CD4-positive, alpha-beta T cell treated with Interleukin-10 for 1 hour (primary cell): ENCODE data around the gene LHX4.
"Not testable (repeated sequence)": the region's sequence is repeated elsewhere in the genome, so short reads cannot be mapped to it uniquely, and the experiment has no call there.

Experiments used
- DNase-seq: peaks from one replicate; pipeline ENCODE4 v3.0.0-alpha.2; 2020

Gene LHX4

DNA sequence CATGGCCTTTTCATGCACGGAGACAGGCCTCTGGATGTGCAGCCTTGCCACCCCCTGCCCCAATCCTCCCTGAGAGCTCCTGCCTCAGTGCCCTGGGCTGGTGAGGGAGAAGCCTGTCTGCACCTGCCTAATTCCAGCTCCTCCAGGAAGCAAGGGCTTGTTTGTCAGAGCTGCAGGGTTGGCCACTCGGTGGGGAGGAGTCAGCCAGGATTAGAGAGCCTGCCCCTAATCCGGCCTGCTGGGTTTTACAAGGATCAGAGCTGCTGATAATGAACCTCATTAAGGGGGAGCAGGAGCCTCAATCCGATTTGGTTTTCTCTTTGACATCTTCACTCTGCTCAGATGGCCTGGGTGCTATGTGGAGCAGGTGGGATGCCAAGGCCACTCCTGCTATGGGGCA is 31.9 kb upstream of the LHX4 start:
- DNase-seq = no peak

DNA sequence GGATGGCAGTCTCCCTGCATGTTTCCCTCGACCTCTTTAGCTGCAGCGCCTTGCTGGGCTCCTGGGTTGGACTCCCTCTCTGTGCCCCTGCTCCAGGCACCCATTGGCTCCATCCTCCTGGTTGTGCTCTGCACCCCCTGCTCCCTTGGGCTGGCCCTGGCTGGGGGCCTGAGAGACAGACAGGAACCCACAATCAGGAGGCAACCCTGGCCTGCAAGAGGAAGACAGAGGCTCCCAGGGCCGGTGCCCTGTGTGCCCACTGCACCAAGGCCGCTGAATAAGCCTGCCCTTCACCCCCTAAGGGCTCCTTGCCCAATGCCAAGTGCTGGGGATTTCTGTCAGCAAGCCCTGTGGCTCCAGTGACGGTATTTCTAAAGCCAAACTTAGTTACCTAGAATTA is 31.5 kb upstream of the LHX4 start:
- DNase-seq = no peak

DNA sequence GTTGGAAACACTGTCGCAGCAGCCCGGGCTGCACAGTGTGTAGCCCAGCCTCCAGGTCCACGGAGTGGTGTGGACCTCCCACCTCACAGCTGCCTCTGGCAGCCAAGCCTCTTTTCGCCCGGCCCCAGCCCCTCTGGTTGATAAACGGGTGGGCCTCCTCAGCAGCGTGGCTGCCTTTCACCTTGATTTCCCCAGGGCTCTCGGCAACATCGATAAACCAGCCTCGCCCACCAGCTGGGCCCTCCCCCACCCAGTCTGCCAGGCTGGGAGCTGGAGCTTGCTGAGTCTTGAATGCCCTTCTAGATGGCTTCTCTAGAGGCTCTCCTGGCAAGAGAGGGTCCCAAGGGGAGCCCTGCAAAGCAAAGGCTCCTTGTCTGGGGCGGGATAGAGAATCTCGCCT is 31.0 kb upstream of the LHX4 start:
- no peak for DNase-seq

DNA sequence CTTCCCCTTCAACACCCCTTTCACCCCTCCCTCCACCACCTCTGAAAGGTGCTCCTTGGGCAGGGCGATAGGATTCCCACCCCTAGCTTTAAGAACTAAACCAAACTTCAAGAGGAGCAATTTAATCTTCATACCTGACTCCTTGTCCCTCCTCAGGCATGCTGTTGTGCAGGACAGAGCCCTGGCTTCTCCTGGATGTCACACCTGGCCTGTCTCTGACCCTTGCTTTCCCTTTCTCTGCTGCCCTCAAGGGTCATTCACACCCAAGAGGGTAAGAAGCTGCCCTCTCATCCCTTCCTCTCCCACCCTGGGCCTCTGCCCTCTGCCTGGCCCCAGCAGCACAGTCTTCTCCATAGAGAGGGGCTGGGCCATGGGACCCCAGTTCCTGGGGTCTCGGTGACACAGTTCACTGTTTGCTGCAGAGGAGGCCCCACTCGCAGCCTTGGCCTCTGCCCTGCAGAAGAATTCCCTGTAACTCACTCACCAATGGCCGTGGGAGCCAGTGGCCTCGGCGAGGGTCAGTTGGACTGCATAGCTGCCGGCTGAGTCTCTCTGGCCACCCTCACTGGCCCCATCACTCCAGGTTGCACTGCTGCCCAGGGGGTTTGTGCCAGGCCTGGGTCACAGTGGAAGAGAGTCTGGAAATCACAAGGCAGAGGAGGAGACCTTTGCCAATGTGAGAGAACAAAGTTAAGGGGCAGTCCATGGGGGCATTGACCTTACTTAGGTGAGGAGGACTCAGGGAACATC is 28.4 kb upstream of the LHX4 start:
- no peak for DNase-seq

DNA sequence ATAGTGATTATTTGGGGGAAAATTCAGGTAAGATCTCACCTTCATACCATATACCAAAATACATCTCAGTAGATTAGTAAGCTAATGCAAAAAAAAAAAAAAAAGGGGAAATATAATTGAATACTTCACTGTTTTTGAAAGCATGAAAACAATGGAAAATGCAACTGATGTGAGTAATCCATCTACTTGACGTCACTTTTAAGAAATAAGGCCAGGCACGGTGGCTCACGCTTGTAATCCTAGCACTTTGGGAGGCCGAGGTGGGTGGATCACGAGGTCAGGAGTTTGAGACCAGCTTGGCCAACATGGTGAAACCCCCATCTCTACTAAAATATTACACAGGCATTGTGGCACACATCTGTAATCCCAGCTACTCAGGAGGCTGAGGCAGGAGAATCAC is 27.5 kb upstream of the LHX4 start:
- DNase-seq = not testable (repeated sequence)

DNA sequence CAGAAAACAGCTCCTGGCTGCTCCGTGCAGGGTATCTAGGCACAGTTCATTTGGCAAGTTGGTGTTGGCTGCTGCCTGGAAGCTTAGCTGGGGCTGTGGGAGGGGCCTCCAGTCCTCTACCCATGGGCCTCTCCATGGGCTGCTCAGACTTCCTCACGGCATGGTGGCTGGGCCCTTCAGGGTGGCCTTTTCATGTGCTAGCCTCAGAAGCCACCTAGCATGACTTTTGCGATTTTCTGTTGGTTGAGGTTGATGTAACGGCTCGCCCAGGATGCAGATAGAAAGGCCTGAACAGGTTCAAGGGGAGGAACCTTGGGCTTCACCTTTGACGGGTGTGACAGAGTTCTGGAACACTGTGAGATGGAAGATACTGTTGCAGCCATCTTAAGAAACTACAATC is 25.8 kb upstream of the LHX4 start:
- DNase-seq = no peak

DNA sequence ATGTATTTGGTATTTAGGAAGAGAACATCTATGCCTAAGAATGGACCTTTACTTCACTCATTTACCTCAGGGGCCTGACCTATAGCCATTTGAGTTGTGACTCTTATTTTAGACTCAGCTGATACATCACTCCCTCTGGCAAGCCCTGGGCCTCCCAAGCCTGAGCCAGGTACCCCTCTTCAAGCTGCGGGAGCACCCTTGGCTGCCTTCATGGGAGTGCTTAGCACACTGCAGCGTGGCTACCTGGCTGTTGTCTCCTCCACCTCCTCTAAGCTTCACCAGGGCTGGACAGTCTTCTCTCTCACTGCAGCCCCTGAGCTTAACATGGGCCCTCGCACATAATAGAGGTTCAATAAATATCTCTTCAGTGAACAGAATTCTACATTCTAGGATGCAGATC is 23.5 kb upstream of the LHX4 start:
- no peak for DNase-seq

DNA sequence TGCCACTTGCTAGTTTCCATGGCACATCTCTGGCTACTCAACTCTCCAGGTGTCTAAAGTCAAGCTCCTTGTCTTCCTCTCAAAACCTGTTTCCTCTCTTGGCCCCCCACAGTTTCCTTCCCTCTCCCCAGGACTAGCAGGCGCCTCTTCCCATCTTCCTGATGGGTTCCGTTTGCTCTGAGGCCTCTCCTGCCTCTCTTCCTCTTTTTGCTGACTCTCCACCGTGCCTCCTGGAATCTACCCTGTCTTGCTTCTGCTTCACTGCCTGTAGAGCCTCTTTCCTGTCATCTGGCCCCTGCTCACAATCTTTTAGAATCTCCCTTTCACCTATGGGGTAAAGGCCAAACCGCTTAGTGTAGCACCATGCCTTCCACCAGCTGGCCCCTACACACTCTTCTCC is 21.8 kb upstream of the LHX4 start:
- no peak for DNase-seq

DNA sequence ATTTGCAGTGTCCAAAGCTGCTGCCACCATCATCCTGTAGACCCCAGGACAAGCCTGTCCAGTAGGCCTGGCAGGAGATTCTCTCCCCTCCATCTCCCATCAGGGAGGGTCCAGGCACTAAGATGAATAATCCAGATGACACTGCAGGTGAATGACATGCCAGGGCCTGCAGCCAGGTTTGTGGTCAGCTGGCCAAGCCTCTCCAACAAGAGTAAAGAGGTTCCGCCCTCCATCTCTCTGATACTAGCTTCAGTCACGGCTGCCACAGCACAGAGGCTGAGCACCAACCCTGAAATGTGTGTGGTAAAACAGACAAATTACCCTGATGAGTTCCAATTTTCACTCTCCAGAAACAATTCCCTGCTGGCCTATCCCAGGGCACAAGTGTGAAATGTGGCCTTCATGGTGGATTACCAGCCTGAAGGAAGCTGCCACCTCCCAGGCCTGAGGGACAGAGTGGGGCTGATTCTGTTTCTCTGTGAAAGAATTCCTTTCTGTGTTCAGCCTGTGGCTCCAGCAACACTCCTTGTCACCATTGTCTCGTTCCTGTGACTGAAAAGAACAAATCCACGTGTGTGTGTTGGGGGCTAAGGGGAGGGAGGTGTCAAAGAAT is 19.9 kb upstream of the LHX4 start:
- DNase-seq = no peak

DNA sequence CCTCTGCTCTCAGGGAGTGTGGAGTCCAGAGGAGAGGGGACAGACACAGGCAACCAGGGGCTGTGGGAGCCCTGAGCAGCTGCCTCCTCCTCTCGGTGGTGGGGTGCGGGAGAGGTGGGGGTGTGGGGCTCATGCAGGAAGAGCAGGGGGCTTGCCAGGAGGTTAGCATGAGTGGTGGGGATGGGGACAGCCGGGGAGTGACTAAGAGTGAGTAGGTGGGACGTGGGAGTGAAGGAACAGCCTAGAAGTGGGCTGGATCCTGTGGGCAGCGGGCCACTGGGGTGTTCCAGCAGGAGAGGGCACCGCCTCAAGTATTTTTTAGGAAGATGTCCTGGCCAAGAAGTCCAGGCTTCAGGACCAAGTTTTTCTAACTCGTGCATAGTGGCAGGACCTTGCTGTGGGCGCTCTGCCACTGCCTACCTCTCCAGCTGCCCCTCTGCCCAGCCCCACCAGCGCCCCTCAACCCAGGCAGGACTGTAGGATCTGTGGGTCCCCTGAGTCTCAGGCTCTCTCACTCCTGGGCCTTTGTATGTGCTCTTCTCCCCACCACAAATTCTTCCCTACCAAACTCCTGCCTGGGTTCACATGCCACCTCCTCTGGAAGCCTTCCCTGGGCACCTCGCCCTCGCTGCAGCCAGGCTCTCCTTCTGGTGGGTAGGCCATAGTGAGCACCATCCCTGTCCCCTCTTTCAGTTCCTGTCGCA is 18.8 kb upstream of the LHX4 start:
- no peak for DNase-seq

DNA sequence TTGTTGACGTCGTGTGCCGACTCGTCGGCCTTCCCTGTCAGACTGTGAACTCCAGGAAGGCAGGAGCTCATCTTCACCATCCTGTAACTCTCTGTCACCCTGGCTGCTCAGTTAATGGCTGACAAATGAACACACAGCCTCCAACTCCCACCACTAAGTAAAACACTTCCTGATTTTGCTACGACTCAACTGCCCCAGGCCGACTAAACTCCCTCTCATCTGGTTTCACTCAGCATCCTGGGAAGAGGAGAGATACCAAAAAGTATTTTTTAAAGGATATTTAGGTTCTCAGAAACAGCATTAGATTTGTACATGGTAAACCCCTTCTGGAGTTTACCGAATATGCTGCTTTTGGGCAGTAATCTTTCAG is 18.2 kb upstream of the LHX4 start:
- DNase-seq = no peak

DNA sequence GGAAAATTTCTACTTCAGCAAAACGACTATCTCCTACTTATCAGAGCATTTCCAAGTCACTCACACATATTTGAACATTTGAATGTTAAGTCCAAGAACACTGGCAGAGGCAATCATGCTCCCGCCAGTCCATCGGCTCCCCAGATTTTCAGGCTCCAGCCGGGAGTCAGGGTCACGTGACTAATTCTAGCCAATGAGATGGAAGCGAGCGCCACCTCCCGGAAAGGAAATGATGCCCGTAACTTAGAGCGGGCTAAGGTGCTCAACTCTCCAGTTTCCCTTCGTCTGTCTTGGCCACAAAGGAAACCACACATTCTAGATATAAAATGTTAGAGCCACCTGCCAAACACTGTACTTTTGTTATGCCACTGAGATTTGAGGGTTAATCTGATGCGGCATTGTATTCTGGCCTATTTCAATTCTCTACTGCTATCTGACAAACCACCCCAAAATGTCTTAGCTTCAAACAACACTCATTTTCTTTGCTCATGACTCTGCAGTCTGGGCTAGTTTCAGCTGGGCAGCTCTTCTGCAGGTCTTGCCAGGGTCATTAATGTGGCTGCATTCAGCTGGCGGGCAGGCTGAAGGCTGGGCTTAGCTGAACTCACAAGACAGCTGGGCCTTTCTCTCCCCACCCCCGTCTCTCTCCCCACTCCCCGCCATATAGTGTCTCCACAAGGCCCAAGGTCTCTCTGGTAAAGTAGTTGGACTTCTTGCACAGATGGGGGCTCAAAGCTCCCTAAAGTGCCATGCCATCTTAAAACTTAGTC is 16.5 kb upstream of the LHX4 start:
- DNase-seq = peak; percentile 61

DNA sequence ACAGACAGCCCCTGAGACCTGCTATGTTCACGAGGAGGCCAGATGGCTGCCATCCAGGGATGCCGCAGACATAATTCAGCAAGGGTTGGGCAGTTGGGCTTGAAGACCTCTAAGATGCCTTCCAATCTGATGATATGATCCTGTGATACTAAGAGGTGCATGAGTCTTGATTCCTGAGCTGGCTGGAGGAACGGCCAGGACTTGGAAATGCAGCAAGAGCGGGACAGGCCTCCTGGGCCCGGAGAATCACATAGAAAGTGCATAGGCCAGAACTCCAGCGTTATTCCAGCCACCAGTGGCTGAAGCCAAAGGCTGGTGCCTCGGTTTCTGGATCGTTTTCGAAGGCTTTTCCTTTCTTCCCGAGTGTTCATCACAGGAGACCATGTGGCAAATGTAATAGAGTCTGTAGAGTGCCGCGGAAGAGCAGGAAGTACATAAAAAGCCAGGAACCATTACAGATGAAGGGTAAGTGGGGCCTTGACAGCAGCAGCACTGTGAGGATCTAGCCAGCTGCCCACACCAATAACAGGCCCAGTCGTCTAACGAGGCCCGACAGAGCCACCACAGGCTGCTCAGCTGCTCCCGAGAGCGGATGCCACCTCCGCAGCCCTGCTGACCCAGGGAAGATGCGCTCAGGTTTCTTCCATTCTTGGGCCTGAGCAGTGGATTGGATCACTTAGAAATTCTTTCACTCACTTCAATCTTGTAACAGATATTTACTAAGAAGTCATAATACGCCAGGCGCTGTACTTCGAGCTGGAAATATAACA is 14.0 kb upstream of the LHX4 start:
- DNase-seq = no peak

DNA sequence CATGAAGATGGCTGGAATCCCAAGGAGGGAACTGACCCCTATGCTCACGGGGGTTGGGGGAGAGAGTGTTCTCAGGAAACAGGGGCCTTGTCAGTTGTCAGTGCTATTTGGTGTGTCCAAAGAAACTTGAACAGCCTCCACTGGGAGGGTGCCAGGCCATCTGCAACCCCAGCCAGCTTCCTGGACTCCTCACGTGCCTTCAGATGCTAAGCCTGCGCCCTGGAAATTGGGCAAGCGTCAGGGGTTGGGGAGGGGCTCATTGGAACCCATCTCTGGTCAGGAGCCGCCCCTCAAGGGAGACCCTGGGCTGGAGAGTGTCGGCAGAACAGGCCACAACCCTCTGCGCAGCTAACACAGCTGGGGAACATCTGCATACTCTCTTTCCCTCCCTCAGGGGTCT is 13.1 kb upstream of the LHX4 start:
- no peak for DNase-seq

DNA sequence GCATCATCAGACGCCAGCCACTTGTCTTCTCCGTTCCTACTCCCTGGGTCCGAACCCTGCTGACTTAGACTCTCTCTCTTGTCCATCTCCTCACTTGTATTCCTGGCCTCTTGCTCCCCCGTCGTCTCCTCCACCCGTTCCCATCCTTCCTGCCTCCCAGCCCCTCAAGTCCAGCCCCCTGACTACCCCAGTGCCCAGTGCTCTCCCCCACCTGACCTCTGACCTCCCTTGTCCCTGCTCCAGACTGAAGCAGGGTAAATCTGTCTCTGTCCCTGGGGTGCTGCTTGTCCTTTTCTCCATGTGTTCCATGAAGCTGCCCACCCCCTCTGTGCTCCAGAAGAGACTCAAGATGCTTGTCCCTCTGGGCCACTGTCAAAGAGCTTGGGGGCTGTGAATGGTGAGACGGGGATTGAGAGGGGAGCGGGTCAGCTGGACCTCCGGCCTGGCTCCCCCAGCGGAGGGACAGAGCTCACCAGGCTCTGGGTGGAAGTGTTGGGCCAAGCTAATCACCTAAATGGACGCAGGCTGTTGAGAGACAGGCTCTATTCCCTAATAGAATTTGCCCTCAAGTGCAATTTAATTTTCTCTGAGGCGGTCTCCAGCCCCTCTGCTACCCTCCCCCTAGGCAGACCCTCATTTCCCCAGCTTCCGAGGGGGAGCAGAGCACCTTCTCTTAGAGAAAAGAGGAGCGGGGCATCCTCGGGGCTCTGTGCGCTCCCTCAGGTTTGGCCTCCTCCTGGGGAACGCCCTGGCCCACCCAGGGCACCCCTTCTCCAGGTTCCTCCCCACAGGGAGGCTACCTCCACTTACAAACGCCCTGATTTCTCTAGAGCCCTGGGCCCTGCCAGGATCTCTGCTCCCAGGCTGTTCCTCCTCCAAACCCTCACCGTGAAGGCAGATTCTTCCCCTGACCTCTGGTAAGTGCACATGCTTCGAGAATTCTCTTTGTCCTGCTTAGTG is 11.0 kb upstream of the LHX4 start:
- no peak for DNase-seq

DNA sequence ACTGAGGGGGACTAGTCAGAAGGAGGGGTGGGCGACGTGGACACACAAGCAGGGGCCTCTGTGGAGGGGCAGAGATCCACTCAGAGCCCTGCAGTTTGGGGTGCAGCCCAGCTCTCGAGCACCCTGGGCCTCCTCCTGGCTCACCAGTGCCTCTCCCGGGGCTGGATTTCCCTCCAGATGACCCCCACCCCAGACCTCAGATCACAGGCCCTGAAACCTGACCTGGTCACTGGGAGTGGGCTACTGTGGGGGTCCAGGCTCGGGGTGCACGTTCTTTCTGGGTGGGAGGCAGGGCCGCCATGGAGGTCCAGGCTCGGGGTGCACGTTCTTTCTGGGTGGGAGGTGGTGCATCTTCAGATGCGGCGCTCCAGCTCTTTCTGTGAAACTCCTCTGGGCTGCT is 10.3 kb upstream of the LHX4 start:
- DNase-seq = no peak

DNA sequence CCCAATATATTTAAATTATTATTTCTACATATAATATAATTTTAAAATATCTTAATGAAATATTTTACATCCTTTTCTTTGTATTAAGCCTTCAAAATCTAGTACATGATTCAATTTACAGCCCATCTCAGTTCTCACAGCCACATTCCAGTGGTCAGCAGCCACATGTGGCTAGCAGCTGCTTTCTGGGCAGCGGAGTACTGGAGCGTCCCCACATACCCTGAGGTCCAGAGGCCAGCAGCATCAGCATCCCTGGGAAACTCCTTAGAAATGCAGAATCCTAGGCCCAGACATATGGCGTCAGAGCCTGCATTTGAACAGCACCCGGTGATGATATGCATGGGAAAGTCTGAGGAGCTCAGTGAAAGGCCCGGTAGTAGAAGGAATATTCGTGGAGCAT is 8.6 kb upstream of the LHX4 start:
- no peak for DNase-seq

DNA sequence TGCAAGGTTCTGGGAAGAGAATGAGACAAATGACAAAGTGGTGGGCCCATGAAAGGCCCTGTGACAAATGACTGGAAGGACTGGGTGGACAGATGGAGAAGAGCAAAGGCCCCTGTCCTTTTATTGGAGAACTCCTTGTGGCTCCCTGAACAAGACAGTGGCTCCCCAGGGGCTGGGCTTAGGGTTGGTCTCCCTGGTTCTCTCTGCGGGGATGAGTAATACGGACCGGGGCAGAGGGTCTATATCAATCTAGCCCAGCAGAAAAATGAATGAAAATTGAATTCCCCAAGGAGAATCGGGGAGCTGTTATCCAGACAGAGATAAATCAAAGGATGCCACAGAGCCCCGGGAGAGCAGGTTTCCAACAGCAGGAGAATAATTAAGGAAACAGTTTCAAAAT is 5.2 kb upstream of the LHX4 start:
- no peak for DNase-seq

DNA sequence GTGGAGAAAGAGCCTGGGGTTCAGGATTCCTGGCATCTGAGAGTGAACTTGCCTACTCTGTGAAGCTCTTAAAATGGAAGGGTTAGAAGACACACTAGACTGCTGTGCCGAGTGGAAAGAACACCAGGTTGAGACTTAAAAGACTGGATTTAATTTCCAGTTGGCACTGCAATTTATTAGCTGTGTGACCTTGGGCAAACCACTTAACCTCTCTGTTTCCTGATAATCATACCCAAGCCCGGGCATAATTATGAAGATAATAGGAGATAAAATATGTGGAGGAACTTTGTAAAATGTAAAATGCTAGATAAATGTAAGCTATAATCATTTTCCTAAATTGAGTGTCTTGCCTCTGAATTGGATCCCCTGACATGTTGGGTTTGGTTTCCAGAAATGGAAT is 4.7 kb upstream of the LHX4 start:
- no peak for DNase-seq

DNA sequence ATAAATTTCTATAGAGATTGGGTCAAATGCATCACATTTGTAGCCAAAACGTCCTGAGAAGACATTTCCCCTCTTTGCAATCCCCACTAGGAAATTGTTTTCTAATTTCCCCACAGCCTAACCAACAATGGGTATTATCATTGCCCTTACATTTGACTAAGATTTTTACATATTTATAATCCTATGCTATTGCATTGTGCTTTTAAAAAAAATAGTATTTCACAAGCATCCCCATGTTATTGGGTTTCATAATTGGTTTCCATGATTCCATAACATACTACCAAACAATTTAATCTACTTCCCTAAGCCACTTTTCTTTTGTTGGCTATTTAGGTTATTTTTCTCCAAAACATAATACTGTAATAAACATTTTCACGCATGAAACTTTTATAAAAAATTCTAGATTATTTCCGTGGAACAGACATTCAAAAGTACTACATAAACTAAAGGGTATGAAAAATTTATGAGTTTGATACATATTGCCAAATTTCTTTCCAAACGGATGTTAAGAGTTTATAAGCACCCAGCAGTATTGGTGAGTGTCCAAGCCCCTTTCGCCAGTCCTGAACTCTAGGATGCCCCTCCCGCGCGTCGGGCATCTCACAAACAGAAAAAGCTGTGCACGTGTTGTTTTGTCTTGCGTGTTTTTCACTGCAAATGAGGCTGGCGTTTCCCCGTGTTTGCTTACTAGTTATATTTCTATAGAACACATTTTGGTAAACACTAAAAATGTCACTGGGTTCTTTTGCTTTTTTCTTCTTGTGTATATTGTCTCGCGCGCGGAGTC is 2.0 kb upstream of the LHX4 start:
- no peak for DNase-seq
